SK-N-MC (cell line): ENCODE data around the gene UROD.

ENCODE experiments used
- EZH2 ChIP-seq: fragments of 200-600 bp; sonication (generic); IDR thresholded peaks from one replicate; pipeline ENCODE4 v1.6.1; 2017; ENCODE audit warnings: antibody characterized with exemption
- FOXP2 ChIP-seq: optimal IDR thresholded peaks from 2 replicates; pipeline ENCODE3; 2011; ENCODE audit warnings: mild to moderate bottlenecking, moderate library complexity; ENCODE audit not compliant: insufficient read depth; ENCODE audit errors: extremely low read length, control extremely low read depth
- POLR2AphosphoS5 ChIP-seq: IDR thresholded peaks from 2 replicates; pipeline ENCODE4 v1.6.1; 2012; ENCODE audit warnings: mild to moderate bottlenecking, low read depth, low read length, borderline replicate concordance

DNA sequence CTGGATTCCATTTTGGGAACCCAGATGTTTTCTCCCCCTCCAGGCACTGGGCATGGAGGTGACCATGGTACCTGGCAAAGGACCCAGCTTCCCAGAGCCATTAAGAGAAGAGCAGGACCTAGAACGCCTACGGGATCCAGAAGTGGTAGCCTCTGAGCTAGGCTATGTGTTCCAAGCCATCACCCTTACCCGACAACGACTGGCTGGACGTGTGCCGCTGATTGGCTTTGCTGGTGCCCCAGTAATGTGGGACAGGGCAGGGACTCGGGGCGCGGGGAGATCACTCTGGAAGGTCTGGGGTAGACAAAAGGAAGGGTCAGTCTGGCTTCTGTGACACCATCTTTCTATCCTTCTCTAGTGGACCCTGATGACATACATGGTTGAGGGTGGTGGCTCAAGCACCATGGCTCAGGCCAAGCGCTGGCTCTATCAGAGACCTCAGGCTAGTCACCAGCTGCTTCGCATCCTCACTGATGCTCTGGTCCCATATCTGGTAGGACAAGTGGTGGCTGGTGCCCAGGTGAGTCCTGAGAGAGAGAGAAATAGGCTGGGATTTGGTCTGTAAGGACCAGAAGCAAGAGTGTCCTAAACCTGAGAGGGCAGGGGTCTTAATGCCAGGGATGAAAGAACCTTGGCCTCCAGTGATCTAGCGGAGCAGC lies 1.6 kb downstream of the UROD start:
- TF ChIP-seq EZH2: no peak
- TF ChIP-seq POLR2AphosphoS5: no peak
- TF ChIP-seq FOXP2: no peak
